ENCODE results near the gene DSN1.
"Not testable (repeated sequence)": the region's sequence is repeated elsewhere in the genome, so short reads cannot be mapped to it uniquely, and the experiment has no call there.

DSN1 gene

GRCh38 chr20:36806049-36806448 lies 32.5 kb upstream of the DSN1 start:
- no peak overlapping the region for H3K4me3 ChIP-seq (ENCODE audit: low read depth, low read length)
- no peak for DNase-seq (ENCODE audit: low read depth)
- no peak for TF ChIP-seq CTCF (IDR thresholded peaks at IDR 0.05; ENCODE audit: insufficient read depth, low read depth, low read length, missing control alignments)

GRCh38 chr20:36805396-36805795 lies 31.8 kb upstream of the DSN1 start:
- H3K4me3 ChIP-seq (ENCODE audit: low read depth, low read length): no peak overlapping the region
- DNase-seq (ENCODE audit: low read depth): no peak
- no peak for TF ChIP-seq CTCF (IDR thresholded peaks at IDR 0.05; ENCODE audit: insufficient read depth, low read depth, low read length, missing control alignments)

- DNase-seq (ENCODE audit: low read depth): no peak
- no peak overlapping the region for H3K4me3 ChIP-seq (ENCODE audit: low read depth, low read length)
- TF ChIP-seq CTCF (IDR thresholded peaks at IDR 0.05; ENCODE audit: insufficient read depth, low read depth, low read length, missing control alignments): no peak
These were observed 30.9 kb upstream of the DSN1 start for GRCh38 chr20:36804425-36804824.

- no peak for TF ChIP-seq CTCF (IDR thresholded peaks at IDR 0.05; ENCODE audit: insufficient read depth, low read depth, low read length, missing control alignments)
- DNase-seq (ENCODE audit: low read depth): no peak
- no peak overlapping the region for H3K4me3 ChIP-seq (ENCODE audit: low read depth, low read length)
These were observed 29.0 kb upstream of the DSN1 start for GRCh38 chr20:36802326-36803222.

- no peak for DNase-seq (ENCODE audit: low read depth)
- no peak for TF ChIP-seq CTCF (IDR thresholded peaks at IDR 0.05; ENCODE audit: insufficient read depth, low read depth, low read length, missing control alignments)
These were observed 26.8 kb upstream of the DSN1 start for GRCh38 chr20:36800410-36800809.

GRCh38 chr20:36799313-36799712 lies 25.8 kb upstream of the DSN1 start:
- H3K4me3 ChIP-seq (ENCODE audit: low read depth, low read length); DNase-seq (ENCODE audit: low read depth): not testable (repeated sequence)

More at GRCh38 chr20:36800410-36800809, 26.8 kb upstream of the DSN1 start:
- no peak overlapping the region for H3K4me3 ChIP-seq (ENCODE audit: low read depth, low read length)

- no peak for DNase-seq (ENCODE audit: low read depth)
- H3K4me3 ChIP-seq (ENCODE audit: low read depth, low read length): no peak overlapping the region
- no peak for TF ChIP-seq CTCF (IDR thresholded peaks at IDR 0.05; ENCODE audit: insufficient read depth, low read depth, low read length, missing control alignments)
These were observed 23.3 kb upstream of the DSN1 start for GRCh38 chr20:36796875-36797274.
